Calu3 (cell line): ENCODE data around the gene ADD2. TPM values are rescaled to one million over a fixed set of nuclear protein-coding genes. Genes with fewer than 3 reads are reported as not detected.

Source experiments
- BruUV-seq: library from RNA; stranded (reverse); fragments of 400-500 nt; replicated peaks from 2 replicates; lab custom pipeline; 2021; lab: Mats Ljungman, UMichigan
- CTCF ChIA-PET: fragments of 300-600 bp; sonication (Branson Sonifier 250); formaldehyde crosslinking; loops from one replicate; lab custom pipeline; 2022; ENCODE audit warnings: antibody characterized with exemption; lab: Charles Lee
- DNase-seq: peaks from one replicate; pipeline ENCODE4 v3.0.0; 2022
- H3K27ac Mint-ChIP-seq: one replicate; pipeline ENCODE4 v1.8.0; 2022; ENCODE audit warnings: mixed read lengths; ENCODE audit not compliant: unreplicated experiment
- H3K27me3 Mint-ChIP-seq: one replicate; pipeline ENCODE4 v1.8.0; 2022; ENCODE audit warnings: mixed read lengths; ENCODE audit not compliant: unreplicated experiment
- H3K36me3 Mint-ChIP-seq: one replicate; pipeline ENCODE4 v1.8.0; 2022; ENCODE audit warnings: mild to moderate bottlenecking, moderate library complexity, mixed read lengths; ENCODE audit not compliant: insufficient read depth, unreplicated experiment
- H3K4me1 Mint-ChIP-seq: one replicate; pipeline ENCODE4 v1.8.0; 2022; ENCODE audit warnings: mild to moderate bottlenecking, low read depth, mixed read lengths; ENCODE audit not compliant: unreplicated experiment
- H3K4me3 Mint-ChIP-seq: one replicate; pipeline ENCODE4 v1.8.0; 2022; ENCODE audit warnings: mild to moderate bottlenecking, low read depth, moderate library complexity, mixed read lengths; ENCODE audit not compliant: unreplicated experiment
- H3K9me3 Mint-ChIP-seq: one replicate; pipeline ENCODE4 v1.8.0; 2022; ENCODE audit warnings: low read depth, mixed read lengths; ENCODE audit not compliant: unreplicated experiment
- intact Hi-C: fragments of 100-400 bp; cut with micrococcal nuclease; formaldehyde crosslinking; loops from one replicate; pipeline ENCODE4 v1.10.0; 2022; ENCODE audit not compliant: unreplicated experiment
- total RNA-seq: library from RNA; stranded (reverse); gene quantifications from 2 replicates; pipeline ENCODE4 v1.2.3, GENCODE V29; 2022
- TF ChIP-seq, protein P1 (sequence below): fragments of 200-600 bp; IDR thresholded peaks from one replicate; pipeline ENCODE4 v1.8.0; 2022; ENCODE audit warnings: antibody characterized with exemption; ENCODE audit not compliant: unreplicated experiment

Gene ADD2
- total RNA-seq, 1 experiment from 2014 or later, result 0.14 TPM

DNA sequence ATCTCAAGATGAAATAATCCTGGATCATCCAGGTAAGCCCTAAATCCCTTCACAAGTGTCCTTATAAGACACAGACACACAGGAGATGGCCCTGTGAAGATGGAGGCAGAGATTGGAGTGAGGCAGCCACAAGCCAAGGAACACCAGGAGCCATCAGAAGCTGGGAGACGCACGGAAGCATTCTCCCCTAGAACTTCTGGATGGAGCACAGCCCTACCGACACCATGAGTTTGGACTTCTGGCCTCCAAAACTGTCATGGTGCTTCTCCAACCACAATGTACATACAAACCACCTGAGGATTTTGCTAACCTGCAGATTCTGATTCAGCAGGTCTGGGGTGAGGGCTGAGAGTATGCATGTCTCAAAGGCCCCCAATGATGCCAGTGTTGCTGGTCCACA is 42.5 kb downstream of the ADD2 start:
- no peaks in the 10 kb centered on the region for H3K36me3 Mint-ChIP-seq
- no peak overlapping the region for H3K4me3 Mint-ChIP-seq
- no peaks in the 10 kb centered on the region for H3K9me3 Mint-ChIP-seq
- H3K27ac Mint-ChIP-seq, result no peak overlapping the region
- DNase-seq, result no peak
- BruUV-seq, result no TSS peak
- H3K27me3 Mint-ChIP-seq, result peaks cover 87% of the 10 kb centered on the region
- intact Hi-C loops, result no loop called here
- CTCF ChIA-PET, result no interaction called here
- TF ChIP-seq, protein P1, sequence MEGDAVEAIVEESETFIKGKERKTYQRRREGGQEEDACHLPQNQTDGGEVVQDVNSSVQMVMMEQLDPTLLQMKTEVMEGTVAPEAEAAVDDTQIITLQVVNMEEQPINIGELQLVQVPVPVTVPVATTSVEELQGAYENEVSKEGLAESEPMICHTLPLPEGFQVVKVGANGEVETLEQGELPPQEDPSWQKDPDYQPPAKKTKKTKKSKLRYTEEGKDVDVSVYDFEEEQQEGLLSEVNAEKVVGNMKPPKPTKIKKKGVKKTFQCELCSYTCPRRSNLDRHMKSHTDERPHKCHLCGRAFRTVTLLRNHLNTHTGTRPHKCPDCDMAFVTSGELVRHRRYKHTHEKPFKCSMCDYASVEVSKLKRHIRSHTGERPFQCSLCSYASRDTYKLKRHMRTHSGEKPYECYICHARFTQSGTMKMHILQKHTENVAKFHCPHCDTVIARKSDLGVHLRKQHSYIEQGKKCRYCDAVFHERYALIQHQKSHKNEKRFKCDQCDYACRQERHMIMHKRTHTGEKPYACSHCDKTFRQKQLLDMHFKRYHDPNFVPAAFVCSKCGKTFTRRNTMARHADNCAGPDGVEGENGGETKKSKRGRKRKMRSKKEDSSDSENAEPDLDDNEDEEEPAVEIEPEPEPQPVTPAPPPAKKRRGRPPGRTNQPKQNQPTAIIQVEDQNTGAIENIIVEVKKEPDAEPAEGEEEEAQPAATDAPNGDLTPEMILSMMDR, result no peak
- no peaks in the 10 kb centered on the region for H3K4me1 Mint-ChIP-seq

DNA sequence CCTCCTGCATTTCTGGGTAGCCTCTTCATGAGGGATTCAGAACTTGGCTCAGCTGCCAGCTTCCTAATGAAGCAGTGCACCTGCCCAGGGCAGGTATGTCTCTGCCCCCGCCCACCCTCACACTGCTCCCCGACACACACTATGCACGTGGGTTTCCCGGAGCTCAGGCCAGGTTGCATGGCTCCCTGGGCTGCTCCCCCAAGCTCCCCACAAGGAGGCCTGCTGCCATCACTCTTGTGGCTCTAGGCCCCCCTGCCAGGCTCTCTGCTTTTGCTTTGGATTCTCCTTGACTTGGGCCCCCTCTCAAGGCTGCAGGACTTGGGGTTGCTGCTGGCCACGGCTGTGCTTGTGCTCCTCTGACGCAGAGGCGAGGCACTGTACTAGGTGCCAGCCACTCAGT is 43.6 kb downstream of the ADD2 start:
- Mint-ChIP-seq H3K4me1 (no peaks in the 10 kb centered on the region), H3K9me3 (no peaks in the 10 kb centered on the region), H3K4me3 (no peak overlapping the region), H3K36me3 (no peaks in the 10 kb centered on the region), H3K27ac (no peak overlapping the region), H3K27me3 (peaks cover 87% of the 10 kb centered on the region)
- no peak for DNase-seq
- CTCF ChIA-PET, result no interaction called here
- TF ChIP-seq, protein P1, result no peak
- intact Hi-C loops, result no loop called here
- no TSS peak for BruUV-seq

DNA sequence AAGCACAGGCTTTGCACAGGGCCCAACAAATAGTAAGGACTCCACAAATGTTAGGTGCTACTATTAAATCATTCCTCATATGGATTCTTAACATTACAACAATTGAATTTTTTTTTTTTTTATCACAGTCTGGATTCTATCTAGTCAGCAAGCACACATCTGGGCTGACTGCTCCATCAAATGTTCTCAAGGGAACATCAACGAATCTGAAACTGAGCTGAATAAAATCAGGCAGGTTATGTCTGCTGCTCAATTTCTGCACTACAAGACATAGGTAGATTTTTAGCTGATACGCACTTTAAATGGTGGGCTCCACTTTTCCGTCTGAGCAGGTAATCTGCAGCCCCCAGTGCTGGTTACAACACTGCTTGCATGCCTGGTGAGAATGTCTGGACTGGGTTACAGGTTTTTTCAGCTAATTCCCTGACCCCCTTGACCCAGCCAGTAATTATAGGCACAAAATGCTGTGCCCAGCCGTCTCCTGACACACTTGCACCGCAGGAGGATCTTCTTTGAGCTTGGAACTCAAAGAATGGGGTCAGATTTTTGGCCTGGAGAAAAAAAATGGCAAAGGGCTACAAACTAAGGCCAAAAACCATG is 44.6 kb downstream of the ADD2 start:
- intact Hi-C loops, result no loop called here
- Mint-ChIP-seq H3K4me3 (no peak overlapping the region), H3K4me1 (no peaks in the 10 kb centered on the region), H3K27ac (no peak overlapping the region), H3K27me3 (peaks cover 83% of the 10 kb centered on the region), H3K36me3 (no peaks in the 10 kb centered on the region), H3K9me3 (no peaks in the 10 kb centered on the region)
- TF ChIP-seq, protein P1, result no peak
- DNase-seq, result no peak
- CTCF ChIA-PET, result interaction anchor here (0.7 kb wide), 1 partner anchor 51 kb away, joined by 4 read pairs; no protein-coding TSS in a partner anchor
- BruUV-seq, result no TSS peak

DNA sequence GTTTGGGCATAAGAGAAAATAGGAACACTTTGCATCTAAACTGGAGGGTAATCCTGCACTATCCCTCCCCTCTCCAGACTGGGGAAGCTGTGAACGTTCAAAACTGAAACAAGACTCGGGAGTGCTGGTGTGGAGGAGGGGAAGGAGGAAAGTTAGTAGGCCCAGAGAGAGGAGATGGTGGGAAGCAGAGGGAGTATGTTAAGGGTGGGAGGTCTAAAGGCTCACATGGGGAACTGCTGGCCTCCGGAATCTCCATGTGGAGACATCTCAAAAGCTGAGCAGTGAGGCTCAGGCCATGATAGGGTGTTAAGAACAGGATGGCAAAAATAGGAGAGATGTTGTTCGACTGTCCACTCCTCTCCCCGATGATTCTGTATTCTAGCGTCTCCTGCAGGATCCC is 47.9 kb downstream of the ADD2 start:
- Mint-ChIP-seq H3K36me3 (no peaks in the 10 kb centered on the region), H3K4me3 (no peak overlapping the region), H3K4me1 (no peaks in the 10 kb centered on the region), H3K27me3 (peaks cover 91% of the 10 kb centered on the region), H3K9me3 (no peaks in the 10 kb centered on the region), H3K27ac (no peak overlapping the region)
- DNase-seq, result no peak
- BruUV-seq, result no TSS peak
- CTCF ChIA-PET, result no interaction called here
- intact Hi-C loops, result no loop called here
- TF ChIP-seq, protein P1, result no peak
